CD14-positive monocyte (primary cell): Measurements from ENCODE around the gene MVB12B. TPM values are rescaled to one million over a fixed set of nuclear protein-coding genes. Genes with fewer than 3 reads are reported as not detected.

ENCODE experiments used
- DNase-seq, 3 donors: peaks; one replicate each; pipeline ENCODE4 v3.0.0-alpha.2; 2011 to 2022
- H2AFZ ChIP-seq: 2 replicates; pipeline ENCODE4 v1.6.0; 2012; ENCODE audit warnings: mild to moderate bottlenecking, low read depth, low read length, inconsistent platforms; ENCODE audit not compliant: insufficient read depth, poor library complexity, severe bottlenecking
- H3K27ac ChIP-seq, 2 donors: 1 replicate in 1 of 2; 2 replicates in 1 of 2; pipeline ENCODE4 v1.5.1; 2012 to 2013; ENCODE audit warnings: low read length in 2 of 2, control low read depth in 1 of 2, inconsistent platforms in 1 of 2, low read depth in 1 of 2, mild to moderate bottlenecking in 1 of 2
- H3K27me3 ChIP-seq, 2 donors: one replicate each; pipeline versions ENCODE4 v1.6.0 to v1.6.1; 2011 to 2013; ENCODE audit warnings: low read length in 2 of 2; ENCODE audit not compliant: control insufficient read depth in 2 of 2, insufficient read depth in 2 of 2
- H3K36me3 ChIP-seq, 2 donors: replicated peaks in 1 of 2; 1 replicate in 1 of 2; 2 replicates in 1 of 2; pipeline versions ENCODE4 v1.5.1 to v1.6.1; 2012 to 2013; ENCODE audit warnings: low read length in 2 of 2, control low read depth in 1 of 2, inconsistent platforms in 1 of 2, mild to moderate bottlenecking in 1 of 2; ENCODE audit not compliant: insufficient read depth in 2 of 2, control insufficient read depth in 1 of 2
- H3K4me1 ChIP-seq, 2 donors: 1 replicate in 1 of 2; 2 replicates in 1 of 2; pipeline versions ENCODE4 v1.5.1 to v1.6.1; 2012 to 2013; ENCODE audit warnings: low read length in 2 of 2, control low read depth in 1 of 2, inconsistent platforms in 1 of 2, mild to moderate bottlenecking in 1 of 2, moderate library complexity in 1 of 2; ENCODE audit not compliant: insufficient read depth in 2 of 2, control insufficient read depth in 1 of 2
- H3K4me2 ChIP-seq: replicated peaks from 2 replicates; pipeline ENCODE3; 2012; ENCODE audit warnings: low read length, moderate library complexity, mild to moderate bottlenecking; ENCODE audit not compliant: poor library complexity, severe bottlenecking; ENCODE audit errors: extremely low read depth
- H3K4me3 ChIP-seq, 3 experiments: fragments of 200-600 bp in 1 of 3; sonication (generic) in 1 of 3; replicated peaks in 1 of 3; 1 replicate in 2 of 3; 2 replicates in 1 of 3; pipeline ENCODE4 v1.5.1; 2011 to 2013; ENCODE audit warnings: low read length in 3 of 3, mild to moderate bottlenecking in 3 of 3, control low read depth in 2 of 3, low read depth in 2 of 3, inconsistent platforms in 1 of 3, moderate library complexity in 1 of 3
- H3K79me2 ChIP-seq: 2 replicates; pipeline ENCODE4 v1.6.0; 2012; ENCODE audit warnings: mild to moderate bottlenecking, control low read depth, inconsistent platforms, low read length, moderate library complexity; ENCODE audit not compliant: insufficient read depth
- H3K9ac ChIP-seq: 2 replicates; pipeline ENCODE4 v1.6.0; 2017; ENCODE audit warnings: low read length, mild to moderate bottlenecking; ENCODE audit not compliant: insufficient read depth, poor library complexity, severe bottlenecking
- H3K9me3 ChIP-seq, 2 donors: replicated peaks in 1 of 2; 1 replicate in 1 of 2; 2 replicates in 1 of 2; pipeline versions ENCODE4 v1.5.1 to v1.6.1; 2012 to 2013; ENCODE audit warnings: low read length in 2 of 2, control low read depth in 1 of 2; ENCODE audit not compliant: control insufficient read depth in 1 of 2, insufficient read depth in 1 of 2
- H4K20me1 ChIP-seq: 2 replicates; pipeline ENCODE4 v1.6.0; 2012; ENCODE audit warnings: mild to moderate bottlenecking, low read length, control low read depth, moderate library complexity; ENCODE audit not compliant: insufficient read depth
- H3K27ac Mint-ChIP-seq, 7 donors: one replicate each; pipeline ENCODE4 v1.8.0; 2020; ENCODE audit warnings: mild to moderate bottlenecking in 7 of 7, mixed read lengths in 7 of 7, moderate library complexity in 6 of 7, inconsistent platforms in 2 of 7
- H3K27me3 Mint-ChIP-seq, 3 donors: one replicate each; pipeline ENCODE4 v1.8.0; 2021 to 2022; ENCODE audit warnings: low read depth in 3 of 3, mild to moderate bottlenecking in 3 of 3, mixed read lengths in 3 of 3, moderate library complexity in 3 of 3, inconsistent platforms in 1 of 3
- H3K36me3 Mint-ChIP-seq, 2 donors: one replicate each; pipeline ENCODE4 v1.8.0; 2020; ENCODE audit warnings: mixed read lengths in 2 of 2, inconsistent platforms in 1 of 2, mild to moderate bottlenecking in 1 of 2
- H3K4me1 Mint-ChIP-seq: one replicate; pipeline ENCODE4 v1.8.0; 2020; ENCODE audit warnings: mild to moderate bottlenecking, mixed read lengths
- H3K4me3 Mint-ChIP-seq, 2 donors: one replicate each; pipeline ENCODE4 v1.8.0; 2020; ENCODE audit warnings: mild to moderate bottlenecking in 2 of 2, mixed read lengths in 2 of 2, moderate library complexity in 1 of 2
- H3K9me3 Mint-ChIP-seq, 7 donors: one replicate each; pipeline ENCODE4 v1.8.0; 2020 to 2022; ENCODE audit warnings: mixed read lengths in 7 of 7, mild to moderate bottlenecking in 6 of 7, moderate library complexity in 6 of 7, inconsistent platforms in 2 of 7
- WGBS: methylation state at CpG from one replicate; pipeline ENCODE4 v1.1.5; 2013; ENCODE audit warnings: missing lambda C conversion rate; ENCODE audit not compliant: insufficient coverage; 5-methylcytosine and 5-hydroxymethylcytosine counted together
- intact Hi-C, 2 donors: fragments of 100-400 bp; cut with micrococcal nuclease; formaldehyde crosslinking; loops; one replicate each; pipeline versions ENCODE4 v1.15.0 to v1.15.1; 2023
- polyA plus RNA-seq, 3 donors: library from polyadenylated mRNA; depleted of rRNA in 1 of 3; unstranded in 2 of 3; stranded (reverse) in 1 of 3; fragments of 300-500 nt in 2 of 3; fragments of >200 nt in 1 of 3; fragmentation: Illumina TruSeq in 2 of 3; gene quantifications; 1 replicate in 2 of 3; 2 replicates in 1 of 3; pipeline ENCODE4 v1.2.3, GENCODE V29; 2012 to 2021
- TF ChIP-seq, protein P1 (sequence below): fragments of 200-600 bp; IDR thresholded peaks from one replicate; pipeline ENCODE4 v1.8.0; 2022; ENCODE audit warnings: antibody characterized with exemption, mild to moderate bottlenecking

Gene MVB12B
- polyA plus RNA-seq, 3 donors = 2.8 to 8.1 (median 3.5) TPM

DNA sequence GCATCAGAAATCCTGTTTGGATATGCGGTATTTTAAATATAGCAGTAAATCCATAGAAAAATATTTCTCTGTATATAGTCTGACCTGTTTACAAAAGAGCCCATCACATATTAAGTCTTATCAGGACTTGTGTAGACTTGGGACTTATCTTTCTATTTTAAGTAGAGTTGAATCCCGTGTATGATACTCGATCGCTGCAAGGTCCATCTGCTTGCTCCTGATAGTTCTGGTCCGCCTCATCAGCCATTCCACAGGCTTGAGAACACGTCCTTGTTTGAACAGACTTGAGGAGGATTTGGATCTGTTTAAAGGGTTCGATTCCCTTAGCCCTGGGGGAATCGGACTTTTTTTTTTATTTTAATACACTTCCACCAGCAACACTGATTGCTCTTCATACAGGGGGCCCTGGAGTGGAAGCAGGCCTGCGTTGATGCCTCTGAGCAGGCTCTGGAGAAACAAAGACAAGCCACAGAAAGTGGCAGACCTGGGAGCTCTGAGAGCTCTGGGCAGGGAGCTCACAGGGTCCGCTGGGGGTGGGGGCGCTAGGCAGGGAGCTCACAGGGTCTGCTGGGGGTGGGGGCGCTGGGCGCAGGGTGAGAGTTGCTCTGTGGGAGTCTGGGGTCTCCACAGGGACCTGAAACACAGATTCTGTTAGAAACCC, 112.2 kb downstream of the MVB12B start:
- peaks cover 0 to 23% of the 10 kb centered on the region in 2 donors for H3K36me3 ChIP-seq
- no peaks in the 10 kb centered on the region for H3K9me3 ChIP-seq
- no peak overlapping the region for H3K9ac ChIP-seq
- Mint-ChIP-seq H3K9me3 (no peaks in the 10 kb centered on the region), H3K27ac (no peak overlapping the region), H3K4me3 (no peak overlapping the region), H3K36me3 (peaks cover 25 to 30% of the 10 kb centered on the region in 2 donors), H3K4me1 (peaks cover 16% of the 10 kb centered on the region), H3K27me3 (peaks cover 0 to 3% (median 0%) of the 10 kb centered on the region in 3 donors)
- H3K4me1 ChIP-seq = peaks cover 10 to 16% of the 10 kb centered on the region in 2 donors
- H3K27ac ChIP-seq = no peak overlapping the region
- H2AFZ ChIP-seq = no peak overlapping the region
- no peak for DNase-seq
- intact Hi-C loops = no loop called here
- no peak overlapping the region for H3K4me2 ChIP-seq
- H3K79me2 ChIP-seq = no peaks in the 10 kb centered on the region
- H3K27me3 ChIP-seq = no peaks in the 10 kb centered on the region
- 100% methylated on average over 5 of the region's 13 CpGs for WGBS
- TF ChIP-seq, protein P1, sequence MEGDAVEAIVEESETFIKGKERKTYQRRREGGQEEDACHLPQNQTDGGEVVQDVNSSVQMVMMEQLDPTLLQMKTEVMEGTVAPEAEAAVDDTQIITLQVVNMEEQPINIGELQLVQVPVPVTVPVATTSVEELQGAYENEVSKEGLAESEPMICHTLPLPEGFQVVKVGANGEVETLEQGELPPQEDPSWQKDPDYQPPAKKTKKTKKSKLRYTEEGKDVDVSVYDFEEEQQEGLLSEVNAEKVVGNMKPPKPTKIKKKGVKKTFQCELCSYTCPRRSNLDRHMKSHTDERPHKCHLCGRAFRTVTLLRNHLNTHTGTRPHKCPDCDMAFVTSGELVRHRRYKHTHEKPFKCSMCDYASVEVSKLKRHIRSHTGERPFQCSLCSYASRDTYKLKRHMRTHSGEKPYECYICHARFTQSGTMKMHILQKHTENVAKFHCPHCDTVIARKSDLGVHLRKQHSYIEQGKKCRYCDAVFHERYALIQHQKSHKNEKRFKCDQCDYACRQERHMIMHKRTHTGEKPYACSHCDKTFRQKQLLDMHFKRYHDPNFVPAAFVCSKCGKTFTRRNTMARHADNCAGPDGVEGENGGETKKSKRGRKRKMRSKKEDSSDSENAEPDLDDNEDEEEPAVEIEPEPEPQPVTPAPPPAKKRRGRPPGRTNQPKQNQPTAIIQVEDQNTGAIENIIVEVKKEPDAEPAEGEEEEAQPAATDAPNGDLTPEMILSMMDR = no peak
- H3K4me3 ChIP-seq = no peak overlapping the region
- no peaks in the 10 kb centered on the region for H4K20me1 ChIP-seq

- DNase-seq = no peak
- WGBS = 100% methylated on average over 2 of the region's 5 CpGs
- Histone ChIP-seq H4K20me1 (no peaks in the 10 kb centered on the region), H2AFZ (no peak overlapping the region), H3K9ac (no peak overlapping the region), H3K36me3 (peaks cover 0 to 18% of the 10 kb centered on the region in 2 donors), H3K4me2 (no peak overlapping the region), H3K79me2 (no peaks in the 10 kb centered on the region), H3K27ac (no peak overlapping the region), H3K4me3 (no peak overlapping the region), H3K4me1 (peaks cover 14 to 21% of the 10 kb centered on the region in 2 donors), H3K9me3 (no peaks in the 10 kb centered on the region), H3K27me3 (no peaks in the 10 kb centered on the region)
- Mint-ChIP-seq H3K4me1 (peaks cover 20% of the 10 kb centered on the region), H3K4me3 (no peak overlapping the region), H3K9me3 (no peaks in the 10 kb centered on the region), H3K36me3 (peaks cover 22 to 28% of the 10 kb centered on the region in 2 donors), H3K27ac (no peak overlapping the region), H3K27me3 (peaks cover 0 to 3% (median 0%) of the 10 kb centered on the region in 3 donors)
- intact Hi-C loops = no loop called here
- TF ChIP-seq, protein P1 = no peak
Measured at GRCh38 chr9:126439402-126439765, 112.8 kb downstream of the MVB12B start.
